Fibroblast of lung (primary cell): Measurements from ENCODE around the gene ARRDC1.

Experiments
- EZH2 ChIP-seq: IDR thresholded peaks from 2 replicates; pipeline ENCODE4 v1.5.1; 2012; ENCODE audit warnings: low read length, control low read depth, mild to moderate bottlenecking; ENCODE audit errors: missing control alignments
- TF ChIP-seq, protein P1 (sequence below), 2 donors: IDR thresholded peaks in 1 of 2; conservative IDR thresholded peaks in 1 of 2; 1 replicate in 1 of 2; 2 replicates in 1 of 2; pipeline ENCODE4 v1.5.1; 2011 to 2012; ENCODE audit warnings: low read length in 2 of 2, control low read depth in 1 of 2, inconsistent platforms in 1 of 2, low read depth in 1 of 2, mild to moderate bottlenecking in 1 of 2

DNA sequence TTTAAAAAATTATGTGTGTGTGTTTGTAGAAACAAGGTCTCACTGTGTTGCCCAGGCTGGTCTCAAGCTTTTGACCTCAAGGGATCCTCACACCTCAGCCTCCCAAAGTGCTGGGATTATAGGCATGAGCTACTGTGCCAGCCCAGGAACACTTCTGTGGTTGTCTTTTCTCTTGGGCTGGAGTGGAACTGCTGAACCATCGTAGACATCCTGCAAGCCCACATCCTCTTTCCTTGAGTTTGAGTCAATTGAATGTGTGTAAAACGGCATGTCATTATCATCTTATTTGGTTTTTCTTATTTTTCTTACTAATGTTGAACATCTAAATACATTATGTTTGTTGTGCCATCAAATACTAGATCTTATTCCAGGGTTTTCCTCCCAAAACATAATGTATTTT lies 53.3 kb downstream of the ARRDC1 start:
- TF ChIP-seq, protein P1, sequence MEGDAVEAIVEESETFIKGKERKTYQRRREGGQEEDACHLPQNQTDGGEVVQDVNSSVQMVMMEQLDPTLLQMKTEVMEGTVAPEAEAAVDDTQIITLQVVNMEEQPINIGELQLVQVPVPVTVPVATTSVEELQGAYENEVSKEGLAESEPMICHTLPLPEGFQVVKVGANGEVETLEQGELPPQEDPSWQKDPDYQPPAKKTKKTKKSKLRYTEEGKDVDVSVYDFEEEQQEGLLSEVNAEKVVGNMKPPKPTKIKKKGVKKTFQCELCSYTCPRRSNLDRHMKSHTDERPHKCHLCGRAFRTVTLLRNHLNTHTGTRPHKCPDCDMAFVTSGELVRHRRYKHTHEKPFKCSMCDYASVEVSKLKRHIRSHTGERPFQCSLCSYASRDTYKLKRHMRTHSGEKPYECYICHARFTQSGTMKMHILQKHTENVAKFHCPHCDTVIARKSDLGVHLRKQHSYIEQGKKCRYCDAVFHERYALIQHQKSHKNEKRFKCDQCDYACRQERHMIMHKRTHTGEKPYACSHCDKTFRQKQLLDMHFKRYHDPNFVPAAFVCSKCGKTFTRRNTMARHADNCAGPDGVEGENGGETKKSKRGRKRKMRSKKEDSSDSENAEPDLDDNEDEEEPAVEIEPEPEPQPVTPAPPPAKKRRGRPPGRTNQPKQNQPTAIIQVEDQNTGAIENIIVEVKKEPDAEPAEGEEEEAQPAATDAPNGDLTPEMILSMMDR (conservative IDR thresholded peaks at IDR 0.05 in 1 of 2, IDR thresholded peaks at IDR 0.05 in 1 of 2; ENCODE audit: low read depth in 1 of 2, low read length in 2 of 2): no peak
- no peak for TF ChIP-seq EZH2
